Stimulated activated CD4-positive, alpha-beta T cell treated with anti-CD3 and anti-CD28 coated beads, TNF-alpha, amount 100 ng/mL, for 48 hours (primary cell): ENCODE data around the gene ID1.
"Not testable (repeated sequence)": the region's sequence is repeated elsewhere in the genome, so short reads cannot be mapped to it uniquely, and the experiment has no call there.

Experiments used
- DNase-seq, 3 donors: peaks; one replicate each; pipeline ENCODE4 v3.0.0-alpha.2; 2020; ENCODE audit warnings: low read depth in 3 of 3

Gene ID1

GRCh38 chr20:31602431-31602778 lies 2.7 kb upstream of the ID1 start:
- DNase-seq = no peak

DNA sequence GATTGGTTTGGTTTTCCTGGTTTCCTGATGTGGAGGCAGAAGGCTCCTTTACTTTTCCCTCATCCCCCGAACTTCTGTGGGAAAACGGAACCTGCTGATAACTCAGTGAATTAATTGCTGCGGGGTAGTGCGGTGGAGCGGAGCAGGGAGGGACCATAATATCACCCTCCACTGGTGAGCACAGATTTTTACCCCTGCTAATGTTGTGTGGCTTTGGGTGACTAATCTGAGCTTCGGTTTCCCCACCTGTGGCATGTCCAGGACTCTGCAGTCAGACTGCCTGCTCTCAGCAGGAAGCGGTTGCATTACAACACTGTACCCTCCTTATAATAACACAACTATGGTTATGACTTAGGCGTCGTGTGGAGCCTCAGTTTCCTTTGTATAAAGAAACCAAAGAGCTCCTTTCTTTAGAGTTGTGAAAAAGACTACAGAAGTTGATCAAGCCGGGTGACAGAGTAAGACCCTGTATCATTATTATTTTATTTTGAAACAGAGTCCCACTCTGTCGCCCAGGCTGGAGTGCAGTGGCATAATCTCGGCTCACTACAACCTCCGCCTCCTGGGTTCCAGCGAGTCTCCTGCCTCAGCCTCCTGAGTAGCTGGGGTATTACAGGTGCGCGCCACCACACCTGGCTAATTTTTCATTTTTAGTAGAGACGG lies 2.2 kb upstream of the ID1 start:
- DNase-seq = peak in 2 of 3 donors; percentile 38 to 47

- peak; percentile 44 to 72 (median 66) for DNase-seq
Measured at GRCh38 chr20:31603822-31604566, 1.1 kb upstream of the ID1 start.

GRCh38 chr20:31604567-31605030 lies 490 bp upstream of the ID1 start:
- DNase-seq = no peak

GRCh38 chr20:31605902-31606803 lies 1.1 kb downstream of the ID1 start:
- no peak for DNase-seq

GRCh38 chr20:31606804-31607639 lies 1.9 kb downstream of the ID1 start:
- DNase-seq = no peak

DNA sequence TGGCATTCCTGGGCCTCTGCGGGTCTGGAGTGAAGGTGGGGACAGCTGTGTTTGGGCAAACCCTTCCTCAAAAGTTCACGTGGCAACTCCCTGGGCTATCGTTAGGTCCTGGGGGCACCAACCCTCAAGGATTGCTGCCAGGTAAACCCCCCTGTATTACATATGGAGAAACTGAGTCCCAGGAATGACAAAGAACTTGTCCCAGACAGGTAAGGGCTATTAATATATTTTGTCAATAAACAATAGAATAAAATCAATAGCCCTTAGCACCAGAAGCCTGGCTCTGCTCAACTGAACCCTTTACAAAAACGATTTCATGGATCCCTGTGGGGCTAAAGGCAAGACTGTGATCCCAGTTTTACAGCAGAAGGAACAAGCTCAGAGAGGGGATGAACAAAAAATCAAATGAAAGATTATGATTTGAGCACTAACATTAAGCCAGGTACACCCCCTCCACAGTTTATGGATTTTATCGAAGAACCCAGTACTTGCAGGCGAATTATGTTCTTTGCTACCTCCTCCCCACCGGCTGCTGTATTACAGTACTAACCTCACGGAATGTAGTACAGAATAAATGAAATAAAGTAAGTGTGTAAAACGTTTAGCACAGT lies 2.7 kb downstream of the ID1 start:
- no peak for DNase-seq

DNA sequence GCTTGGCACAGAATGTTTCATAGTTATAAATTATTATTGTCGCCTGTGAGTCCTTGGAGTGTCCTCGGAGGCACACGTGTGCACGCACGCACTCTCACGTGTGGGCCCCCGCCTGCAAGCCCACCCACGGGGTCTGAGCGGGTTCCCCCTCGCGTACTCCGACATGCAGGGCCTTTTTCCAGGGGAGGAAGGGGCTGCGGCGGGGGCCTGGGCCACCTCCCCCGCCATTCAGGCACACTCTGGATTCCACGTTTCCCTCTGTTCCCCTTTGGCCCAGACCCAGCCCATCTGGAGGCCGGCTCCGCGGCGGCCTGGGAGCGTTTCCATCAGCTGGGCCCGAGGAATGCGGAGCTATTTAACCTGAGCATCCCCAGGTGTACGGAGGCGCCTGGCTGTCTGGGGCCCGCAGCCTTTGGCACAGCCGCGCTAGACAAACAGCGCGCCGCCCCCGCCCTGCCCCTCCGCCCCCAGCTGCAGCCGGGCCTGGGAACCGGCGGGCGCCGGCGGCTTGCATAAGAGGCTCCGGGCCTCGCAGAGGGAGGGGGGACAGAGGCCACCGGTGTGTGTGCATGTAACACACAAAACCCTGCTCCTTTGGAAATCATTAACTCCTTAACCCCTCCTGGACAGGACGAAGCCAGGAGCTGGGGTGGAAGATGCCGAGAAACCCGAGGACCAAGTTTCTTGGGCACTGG lies 3.3 kb downstream of the ID1 start:
- DNase-seq = no peak

GRCh38 chr20:31612271-31612640 lies 7.2 kb downstream of the ID1 start:
- not testable (repeated sequence) for DNase-seq

DNA sequence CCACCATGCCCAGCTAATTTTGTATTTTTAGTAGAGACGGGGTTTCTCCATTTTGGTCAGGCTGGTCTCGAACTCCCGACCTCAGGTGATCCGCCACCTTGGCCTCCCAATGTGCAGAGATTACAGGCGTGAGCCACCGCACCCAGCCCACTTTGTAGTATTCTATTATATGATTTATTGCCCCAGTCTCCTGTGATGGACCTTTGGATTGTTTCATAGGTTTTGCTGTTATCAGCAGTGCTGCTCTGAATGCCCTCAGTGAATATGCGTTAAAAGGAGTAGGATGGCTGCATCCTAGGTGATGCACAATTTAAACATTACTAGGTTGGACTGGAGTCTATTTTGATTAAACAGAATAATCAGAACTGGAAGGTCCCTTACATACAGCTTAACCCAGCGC lies 10.3 kb downstream of the ID1 start:
- no peak for DNase-seq

GRCh38 chr20:31617432-31618104 lies 12.5 kb downstream of the ID1 start:
- DNase-seq = no peak

DNA sequence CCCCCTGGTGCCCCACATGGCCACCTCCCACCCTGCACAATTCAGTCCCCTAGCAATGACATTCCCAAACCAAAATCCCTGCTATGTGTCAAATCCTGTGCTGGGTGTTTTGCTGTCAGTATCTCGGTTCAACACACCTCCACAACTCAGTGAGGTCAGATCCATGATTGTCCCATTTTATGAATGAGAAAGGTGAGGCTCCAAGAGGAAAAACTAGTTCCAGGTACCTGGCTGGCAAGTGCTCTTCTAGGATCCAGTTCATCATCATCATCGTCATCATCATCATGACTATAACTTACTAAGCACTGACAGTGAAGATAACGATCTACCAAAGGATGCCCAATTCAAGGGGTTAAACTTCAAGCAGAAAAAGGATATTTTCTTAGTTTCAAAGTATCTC lies 15.2 kb downstream of the ID1 start:
- DNase-seq = no peak

- DNase-seq = not testable (repeated sequence)
Measured at GRCh38 chr20:31623123-31623505, 18.0 kb downstream of the ID1 start.

- DNase-seq = not testable (repeated sequence)
Measured at GRCh38 chr20:31626534-31626933, 21.4 kb downstream of the ID1 start.

DNA sequence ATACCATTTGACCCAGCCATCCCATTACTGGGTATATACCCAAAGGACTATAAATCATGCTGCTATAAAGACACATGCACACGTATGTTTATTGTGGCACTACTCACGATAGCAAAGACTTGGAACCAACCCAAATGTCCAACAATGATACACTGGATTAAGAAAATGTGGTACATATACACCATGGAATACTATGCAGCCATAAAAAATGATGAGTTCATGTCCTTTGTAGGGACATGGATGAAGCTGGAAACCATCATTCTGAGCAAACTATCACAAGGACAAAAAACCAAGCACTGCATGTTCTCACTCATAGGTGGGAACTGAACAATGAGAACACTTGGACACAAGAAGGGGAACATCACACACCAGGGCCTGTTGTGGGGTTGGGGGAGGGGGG lies 23.0 kb downstream of the ID1 start:
- not testable (repeated sequence) for DNase-seq

GRCh38 chr20:31630187-31630790 lies 25.2 kb downstream of the ID1 start:
- DNase-seq = no peak

DNA sequence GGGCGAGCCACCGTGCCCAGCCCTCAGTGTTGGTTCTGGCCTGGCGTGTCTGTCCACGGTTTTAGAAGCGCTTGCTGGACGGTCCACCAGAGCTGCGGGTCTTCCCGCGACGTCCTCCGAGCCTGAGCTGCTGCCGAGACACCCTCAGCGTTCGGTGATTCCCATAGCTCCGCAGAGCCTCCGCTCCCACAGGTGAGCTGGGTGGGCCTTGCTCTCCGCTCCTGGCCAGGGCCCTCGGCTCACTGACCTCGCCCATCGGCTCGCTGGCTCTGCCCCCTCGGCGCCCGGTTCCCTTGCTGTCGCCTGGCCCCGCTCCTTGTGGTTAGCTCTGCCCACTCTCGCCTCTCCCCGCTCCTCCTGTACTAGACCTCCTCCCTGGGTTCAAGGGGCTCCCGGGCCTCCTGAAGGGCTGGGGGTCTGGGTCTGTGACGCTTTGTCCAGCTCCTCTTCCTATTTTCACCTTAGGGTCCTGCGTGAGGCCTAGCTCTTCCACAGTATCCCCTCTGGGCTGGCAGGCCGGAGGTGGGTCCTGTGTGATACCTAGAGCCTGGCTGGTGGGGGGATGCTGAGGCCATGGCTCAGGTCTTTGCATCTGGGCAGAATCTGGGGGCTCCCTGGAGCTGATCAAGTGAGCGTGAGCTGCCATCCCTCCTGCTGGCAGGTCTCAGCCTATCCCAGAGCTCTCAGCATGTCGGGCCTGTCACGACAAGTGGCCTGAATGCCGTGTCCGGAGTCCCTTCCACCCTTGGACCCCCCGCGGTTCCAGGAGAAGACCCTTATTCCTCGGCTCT lies 27.7 kb downstream of the ID1 start:
- DNase-seq = no peak

DNA sequence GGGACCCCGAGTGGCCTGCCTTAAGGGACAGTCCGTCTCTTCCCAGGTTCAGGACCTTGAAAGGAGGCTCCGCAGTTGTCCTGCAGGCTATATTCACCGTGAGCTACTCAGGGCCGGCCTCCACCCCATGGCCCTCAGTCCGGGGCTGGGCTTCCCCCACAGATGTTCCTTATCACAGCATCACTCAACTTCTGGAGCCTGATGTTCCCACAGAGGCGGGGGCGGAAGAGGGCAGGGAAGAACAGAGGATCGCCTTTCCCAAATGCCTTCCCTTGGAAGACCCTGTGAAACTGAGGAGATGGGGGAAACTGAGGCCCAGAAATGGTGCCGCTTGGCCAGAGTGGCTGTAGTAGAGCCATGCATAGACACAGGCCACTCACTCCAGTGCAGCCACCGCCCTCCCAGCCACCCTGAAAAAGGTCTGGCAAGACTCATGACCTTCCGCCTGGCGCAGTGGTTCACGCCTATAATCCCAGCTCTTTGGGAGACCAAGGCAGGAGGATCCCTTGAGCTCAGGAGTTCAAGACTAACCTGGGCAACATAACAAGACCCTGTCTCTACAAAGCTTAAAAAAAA lies 28.3 kb downstream of the ID1 start:
- DNase-seq = no peak
